GM12875 (cell line): ENCODE results near the gene KIF12.

ENCODE experiments used
- H3K4me3 ChIP-seq: one replicate; pipeline ENCODE4 v1.5.1; 2011; ENCODE audit warnings: low read depth, low read length, control low read depth
- TF ChIP-seq, protein P1 (sequence below): IDR thresholded peaks from 2 replicates; pipeline ENCODE4 v1.5.1; 2011; ENCODE audit warnings: low read depth, mild to moderate bottlenecking, control low read depth, inconsistent platforms, low read length, moderate library complexity, borderline replicate concordance; ENCODE audit not compliant: insufficient read depth

KIF12 gene

DNA sequence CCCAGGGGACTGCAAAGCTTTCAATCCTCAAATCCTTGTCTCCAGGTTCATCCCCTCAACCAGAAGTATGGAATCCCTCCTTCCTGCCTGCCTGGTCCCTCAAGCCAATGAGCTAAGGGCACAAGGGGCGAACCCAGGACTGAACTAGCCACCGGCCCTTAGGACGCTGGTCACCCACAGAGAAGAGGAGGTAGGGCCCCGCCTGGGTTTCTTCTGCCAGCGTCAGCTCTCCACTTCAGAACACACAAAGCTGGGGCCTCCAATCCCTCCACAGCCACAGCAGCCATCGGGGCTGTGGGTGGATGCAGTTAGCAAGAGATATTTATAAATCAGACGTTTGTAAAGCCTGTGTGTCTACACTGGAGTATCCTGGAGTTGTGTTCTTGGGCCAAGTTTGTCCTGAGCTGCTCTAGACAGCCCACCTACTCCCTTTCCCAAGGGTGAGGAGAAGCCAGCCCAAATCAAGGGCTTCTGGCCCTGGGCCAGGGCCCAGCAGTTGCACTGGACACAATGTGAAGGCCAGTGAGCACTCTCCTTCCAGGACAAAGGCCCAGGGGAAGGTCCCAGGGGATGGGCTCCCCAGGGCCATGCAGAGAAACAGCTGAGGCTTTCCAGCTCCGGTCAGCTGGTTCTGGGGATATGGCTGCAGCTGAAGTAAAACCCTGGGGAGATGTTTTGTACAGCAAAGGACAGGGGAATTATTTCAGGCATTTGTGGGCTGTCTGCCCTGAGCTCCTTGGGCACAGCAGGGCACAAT, 39.9 kb downstream of the KIF12 start:
- no peak overlapping the region for H3K4me3 ChIP-seq
- TF ChIP-seq, protein P1, sequence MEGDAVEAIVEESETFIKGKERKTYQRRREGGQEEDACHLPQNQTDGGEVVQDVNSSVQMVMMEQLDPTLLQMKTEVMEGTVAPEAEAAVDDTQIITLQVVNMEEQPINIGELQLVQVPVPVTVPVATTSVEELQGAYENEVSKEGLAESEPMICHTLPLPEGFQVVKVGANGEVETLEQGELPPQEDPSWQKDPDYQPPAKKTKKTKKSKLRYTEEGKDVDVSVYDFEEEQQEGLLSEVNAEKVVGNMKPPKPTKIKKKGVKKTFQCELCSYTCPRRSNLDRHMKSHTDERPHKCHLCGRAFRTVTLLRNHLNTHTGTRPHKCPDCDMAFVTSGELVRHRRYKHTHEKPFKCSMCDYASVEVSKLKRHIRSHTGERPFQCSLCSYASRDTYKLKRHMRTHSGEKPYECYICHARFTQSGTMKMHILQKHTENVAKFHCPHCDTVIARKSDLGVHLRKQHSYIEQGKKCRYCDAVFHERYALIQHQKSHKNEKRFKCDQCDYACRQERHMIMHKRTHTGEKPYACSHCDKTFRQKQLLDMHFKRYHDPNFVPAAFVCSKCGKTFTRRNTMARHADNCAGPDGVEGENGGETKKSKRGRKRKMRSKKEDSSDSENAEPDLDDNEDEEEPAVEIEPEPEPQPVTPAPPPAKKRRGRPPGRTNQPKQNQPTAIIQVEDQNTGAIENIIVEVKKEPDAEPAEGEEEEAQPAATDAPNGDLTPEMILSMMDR, result no peak

DNA sequence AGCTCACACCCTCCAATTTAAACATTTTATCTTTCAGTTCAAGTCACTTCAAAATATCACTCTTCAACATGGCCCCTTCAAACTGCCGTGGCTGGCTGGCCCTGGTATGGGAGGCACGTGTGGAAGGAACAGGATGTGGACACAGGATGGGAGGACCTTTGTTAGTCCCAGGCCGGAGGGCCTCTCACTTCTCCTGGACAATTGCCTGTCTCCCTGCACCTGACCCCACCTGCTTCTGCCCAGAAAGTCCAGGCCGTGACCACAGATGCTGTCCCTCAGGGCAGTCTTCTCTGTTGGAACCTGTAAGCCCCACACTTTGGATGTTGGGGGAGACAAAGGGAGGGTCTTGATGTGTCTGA, 40.4 kb downstream of the KIF12 start:
- TF ChIP-seq, protein P1, result no peak
- no peak overlapping the region for H3K4me3 ChIP-seq

DNA sequence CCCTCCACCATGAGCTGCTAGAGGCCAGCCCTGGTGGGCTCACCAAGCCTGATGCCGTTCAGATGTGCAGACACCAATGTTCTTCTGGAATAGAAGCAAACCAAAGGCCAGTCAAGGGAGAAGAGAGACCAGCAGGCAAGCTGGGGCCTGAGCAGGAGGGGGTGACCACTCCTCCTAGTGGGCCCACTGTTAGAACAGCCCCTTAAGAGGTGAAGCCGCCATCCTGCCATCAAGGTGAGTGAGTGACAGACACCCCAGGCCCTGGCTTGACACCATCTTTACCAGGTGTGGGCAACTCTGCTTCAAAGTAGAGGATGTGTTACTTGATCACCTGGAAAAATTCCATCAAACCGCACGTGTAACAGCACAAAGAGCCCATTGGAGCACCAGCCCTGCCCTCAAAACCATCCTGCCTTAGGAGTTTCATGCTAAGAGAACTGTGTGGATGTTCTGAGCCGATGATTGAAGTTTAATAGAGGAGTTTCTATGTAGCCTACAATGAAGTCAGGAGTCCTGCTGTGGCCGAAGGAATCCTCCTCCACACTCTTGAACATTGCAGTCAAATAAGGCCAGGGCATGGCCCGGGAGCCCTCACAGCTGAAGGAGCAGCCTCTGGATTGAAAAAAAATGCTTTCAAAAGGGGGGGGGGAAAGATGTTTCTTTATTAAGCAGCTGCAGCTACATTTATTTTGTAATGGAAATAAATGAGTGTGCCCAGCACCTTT, 41.8 kb downstream of the KIF12 start:
- TF ChIP-seq, protein P1, result no peak
- H3K4me3 ChIP-seq, result no peak overlapping the region

DNA sequence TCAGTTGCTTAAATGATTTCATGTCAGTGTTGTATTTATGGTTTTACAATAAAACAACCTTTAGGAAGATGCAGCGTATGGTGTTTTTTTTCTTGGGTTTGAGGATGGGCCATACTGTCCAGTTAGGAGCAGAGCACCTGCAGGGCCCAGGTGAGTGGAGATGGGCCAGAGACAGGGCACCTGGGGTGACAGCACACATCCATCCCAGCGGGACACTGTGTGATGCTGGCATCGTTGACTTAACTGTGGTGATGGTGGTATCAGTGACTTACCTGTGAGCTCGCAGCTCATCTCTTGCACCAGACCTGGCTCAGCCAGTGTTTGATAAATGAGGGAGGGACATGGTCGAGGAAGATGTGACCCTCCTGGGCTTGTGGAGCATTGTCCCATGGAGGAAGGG, 42.6 kb downstream of the KIF12 start:
- TF ChIP-seq, protein P1, result no peak
- no peak overlapping the region for H3K4me3 ChIP-seq

DNA sequence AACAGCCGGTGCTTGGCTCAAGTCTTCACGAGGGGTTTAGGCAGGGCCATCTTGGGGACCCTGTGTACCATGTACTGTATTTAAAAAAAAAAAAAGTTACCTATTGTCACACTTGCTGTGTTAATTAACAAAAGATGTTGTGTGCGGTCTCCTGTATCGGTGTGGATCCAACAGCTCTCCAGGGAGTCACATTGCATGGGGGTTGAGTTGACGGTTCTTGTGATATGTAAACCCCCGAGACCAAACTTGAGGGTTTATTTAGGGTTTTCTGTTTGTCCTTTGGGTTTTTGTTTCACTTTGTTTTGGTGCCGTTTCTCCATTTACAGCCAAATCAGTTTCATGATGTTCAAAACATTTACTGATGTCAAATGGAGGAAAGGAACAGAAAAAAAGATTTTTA, 43.2 kb downstream of the KIF12 start:
- TF ChIP-seq, protein P1, result no peak
- H3K4me3 ChIP-seq, result no peak overlapping the region

DNA sequence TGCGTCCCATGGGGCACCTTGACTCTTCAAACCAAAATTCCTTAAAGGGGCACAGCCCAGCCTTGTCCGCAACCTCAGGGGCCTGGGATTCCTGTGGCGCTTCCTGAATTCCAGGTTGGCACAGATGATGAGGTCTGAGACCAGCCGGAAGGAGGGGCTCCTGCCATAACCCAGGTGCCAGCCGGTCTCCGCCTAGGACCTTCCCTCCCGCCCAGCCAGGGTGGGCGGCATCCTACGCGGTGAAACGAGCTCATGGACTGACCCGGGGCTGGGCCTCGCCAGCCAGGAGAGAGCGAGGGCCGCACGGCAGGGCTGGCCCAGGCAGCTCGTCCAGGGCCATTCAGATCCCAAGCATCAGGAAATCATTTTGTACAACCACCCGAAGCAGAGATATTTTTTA, 44.0 kb downstream of the KIF12 start:
- H3K4me3 ChIP-seq, result no peak overlapping the region
- TF ChIP-seq, protein P1, result no peak

DNA sequence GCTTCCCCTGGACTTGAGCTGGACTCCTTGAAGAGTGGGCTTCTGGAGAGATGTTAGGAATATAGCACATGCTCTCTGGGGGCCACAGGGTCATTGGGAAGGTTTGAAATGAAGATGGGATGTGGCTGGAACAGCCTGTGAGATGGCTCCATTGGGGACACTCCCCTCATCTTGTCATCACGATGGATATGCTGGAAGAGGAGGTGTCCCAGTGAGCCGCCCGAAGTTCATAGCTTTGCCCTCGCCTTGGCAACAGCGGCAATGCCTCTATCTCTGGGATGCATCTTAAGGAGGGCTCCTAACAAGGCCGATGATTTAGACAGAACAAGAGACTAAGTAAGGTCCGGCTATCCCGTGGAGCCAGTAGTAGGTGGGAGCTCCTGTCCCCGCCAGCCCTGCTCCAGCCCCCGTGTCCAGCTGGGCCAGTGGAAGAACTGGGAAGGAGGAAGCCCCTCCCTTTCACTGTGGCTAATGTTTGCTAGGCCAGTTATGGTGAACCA, 44.9 kb downstream of the KIF12 start:
- H3K4me3 ChIP-seq, result no peak overlapping the region
- TF ChIP-seq, protein P1, result no peak
